ENCODE results near the gene FREM2. TPM values are rescaled to one million over a fixed set of nuclear protein-coding genes. Genes with fewer than 3 reads are reported as not detected.
A peak's percentile ranks its signal among the peaks of the same experiment; 100 is the strongest.

The FREM2 gene
- total and polyA plus RNA-seq, 7 donors, result 0.18 to 9.4 (median 2.2) TPM

DNA sequence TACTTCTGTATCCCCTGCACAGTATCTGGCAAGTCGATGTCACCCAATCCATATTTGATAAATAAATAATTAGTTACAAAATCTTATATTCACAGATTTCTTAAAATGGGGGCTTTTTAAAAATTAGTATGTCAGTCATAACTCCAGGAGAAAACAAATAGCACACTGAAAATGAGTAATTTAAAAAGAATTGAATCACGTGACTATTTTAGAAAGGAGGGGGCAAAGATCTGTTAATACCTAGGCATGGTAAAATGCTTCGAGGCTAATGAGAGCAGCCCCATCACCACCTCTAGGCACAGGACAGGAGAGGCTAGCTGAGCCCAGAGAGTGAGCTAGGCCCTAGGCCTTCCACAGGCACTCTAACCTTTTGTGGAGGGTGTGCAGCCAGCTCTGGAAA is 94.7 kb downstream of the FREM2 start:
- no peaks in the 10 kb centered on the region for H3K4me1 ChIP-seq
- DNase-seq (no peak), ATAC-seq (no peak)
- no peak overlapping the region for H3K27ac ChIP-seq
- H3K9me3 ChIP-seq, result no peaks in the 10 kb centered on the region
- intact Hi-C loops (cut with DNase I), result no loop called here
- TF ChIP-seq, protein P1, sequence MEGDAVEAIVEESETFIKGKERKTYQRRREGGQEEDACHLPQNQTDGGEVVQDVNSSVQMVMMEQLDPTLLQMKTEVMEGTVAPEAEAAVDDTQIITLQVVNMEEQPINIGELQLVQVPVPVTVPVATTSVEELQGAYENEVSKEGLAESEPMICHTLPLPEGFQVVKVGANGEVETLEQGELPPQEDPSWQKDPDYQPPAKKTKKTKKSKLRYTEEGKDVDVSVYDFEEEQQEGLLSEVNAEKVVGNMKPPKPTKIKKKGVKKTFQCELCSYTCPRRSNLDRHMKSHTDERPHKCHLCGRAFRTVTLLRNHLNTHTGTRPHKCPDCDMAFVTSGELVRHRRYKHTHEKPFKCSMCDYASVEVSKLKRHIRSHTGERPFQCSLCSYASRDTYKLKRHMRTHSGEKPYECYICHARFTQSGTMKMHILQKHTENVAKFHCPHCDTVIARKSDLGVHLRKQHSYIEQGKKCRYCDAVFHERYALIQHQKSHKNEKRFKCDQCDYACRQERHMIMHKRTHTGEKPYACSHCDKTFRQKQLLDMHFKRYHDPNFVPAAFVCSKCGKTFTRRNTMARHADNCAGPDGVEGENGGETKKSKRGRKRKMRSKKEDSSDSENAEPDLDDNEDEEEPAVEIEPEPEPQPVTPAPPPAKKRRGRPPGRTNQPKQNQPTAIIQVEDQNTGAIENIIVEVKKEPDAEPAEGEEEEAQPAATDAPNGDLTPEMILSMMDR (IDR thresholded peaks at IDR 0.05), result no peak
- no peak overlapping the region for H3K4me3 ChIP-seq
- no peaks in the 10 kb centered on the region for H3K27me3 ChIP-seq (ENCODE audit: insufficient read depth in 3 of 3, low read length in 2 of 3)
- WGBS, 3 donors, result 91 to 94% (median 91%) methylated on average over 3 of the region's 3 CpGs
- H3K36me3 ChIP-seq (ENCODE audit: insufficient read depth in 1 of 2, low read depth in 1 of 2), result no peaks in the 10 kb centered on the region

DNA sequence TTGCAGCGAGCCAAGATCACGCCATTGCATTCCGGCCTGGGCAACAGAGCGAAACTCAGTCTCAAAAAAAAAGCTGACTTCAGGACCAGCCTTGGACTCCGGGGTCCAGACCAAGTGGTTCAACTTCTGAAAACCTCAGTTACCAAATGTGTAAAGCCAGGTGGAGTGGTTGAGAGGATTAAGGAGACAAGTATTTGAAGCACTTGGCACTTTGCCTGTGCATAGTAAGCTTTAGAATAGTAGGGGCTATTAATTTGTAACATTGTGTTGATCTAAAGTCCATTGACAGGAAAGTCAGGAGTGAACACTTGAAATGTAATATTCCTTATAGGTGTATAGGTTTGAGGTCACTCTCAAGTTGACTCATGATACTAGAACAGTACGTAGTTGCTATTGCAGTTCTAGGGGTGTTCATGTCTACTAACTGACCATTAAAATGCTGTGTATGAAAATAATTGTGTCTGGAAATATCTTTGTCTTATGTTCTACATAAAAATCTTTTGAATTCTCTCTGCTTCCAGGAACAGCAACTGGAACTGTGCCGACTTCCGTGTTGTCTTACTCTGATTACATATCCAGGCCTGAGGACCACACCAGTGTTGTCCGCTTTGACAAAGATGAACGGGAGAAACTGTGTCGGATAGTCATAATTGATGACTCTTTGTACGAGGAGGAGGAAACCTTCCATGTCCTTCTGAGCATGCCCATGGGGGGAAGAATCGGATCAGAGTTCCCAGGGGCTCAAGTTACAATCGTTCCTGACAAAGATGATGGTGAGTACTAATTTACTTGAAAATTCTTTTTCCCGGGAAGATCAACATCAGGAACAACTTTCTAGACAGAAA is 97.4 kb downstream of the FREM2 start:
- Histone ChIP-seq H3K4me1 (no peaks in the 10 kb centered on the region), H3K27ac (no peak overlapping the region), H3K27me3 (ENCODE audit: insufficient read depth in 3 of 3, low read length in 2 of 3) (no peaks in the 10 kb centered on the region), H3K4me3 (no peak overlapping the region), H3K9me3 (no peaks in the 10 kb centered on the region), H3K36me3 (ENCODE audit: insufficient read depth in 1 of 2, low read depth in 1 of 2) (no peaks in the 10 kb centered on the region)
- intact Hi-C loops (cut with DNase I), result no loop called here
- no peak for DNase-seq
- TF ChIP-seq, protein P1 (IDR thresholded peaks at IDR 0.05), result no peak
- peak in 1 of 4 donors; percentile 9 for ATAC-seq
- WGBS, 3 donors, result 54 to 65% (median 54%) methylated on average over 15 of the region's 15 CpGs

DNA sequence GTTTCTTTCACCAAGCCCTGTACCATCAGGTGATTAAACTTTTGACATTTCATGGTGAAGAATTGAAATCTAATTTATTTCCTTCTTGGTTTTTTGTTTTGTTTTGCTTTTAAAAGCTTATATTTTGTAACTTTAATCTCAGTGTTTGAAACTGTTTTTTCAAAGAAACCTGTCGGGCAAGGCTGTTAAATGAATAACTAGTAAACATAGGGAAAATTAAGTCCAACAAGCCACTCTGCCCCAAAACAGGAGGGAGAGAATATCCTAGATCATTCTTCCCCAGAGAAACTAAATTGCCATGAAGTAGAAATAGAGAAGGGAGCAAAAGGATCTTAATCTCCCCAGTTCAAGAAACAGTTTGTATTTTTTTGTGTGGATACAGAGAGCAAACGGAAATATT is 98.2 kb downstream of the FREM2 start:
- no peaks in the 10 kb centered on the region for H3K9me3 ChIP-seq
- TF ChIP-seq, protein P1 (IDR thresholded peaks at IDR 0.05), result no peak
- no peaks in the 10 kb centered on the region for H3K27me3 ChIP-seq (ENCODE audit: insufficient read depth in 3 of 3, low read length in 2 of 3)
- H3K4me3 ChIP-seq, result no peak overlapping the region
- no peaks in the 10 kb centered on the region for H3K4me1 ChIP-seq
- H3K36me3 ChIP-seq (ENCODE audit: insufficient read depth in 1 of 2, low read depth in 1 of 2), result no peaks in the 10 kb centered on the region
- WGBS, 3 donors, result 61 to 76% (median 70%) methylated on average over 2 of the region's 2 CpGs
- DNase-seq, result no peak
- intact Hi-C loops (cut with DNase I), result no loop called here
- no peak for ATAC-seq
- H3K27ac ChIP-seq, result no peak overlapping the region

DNA sequence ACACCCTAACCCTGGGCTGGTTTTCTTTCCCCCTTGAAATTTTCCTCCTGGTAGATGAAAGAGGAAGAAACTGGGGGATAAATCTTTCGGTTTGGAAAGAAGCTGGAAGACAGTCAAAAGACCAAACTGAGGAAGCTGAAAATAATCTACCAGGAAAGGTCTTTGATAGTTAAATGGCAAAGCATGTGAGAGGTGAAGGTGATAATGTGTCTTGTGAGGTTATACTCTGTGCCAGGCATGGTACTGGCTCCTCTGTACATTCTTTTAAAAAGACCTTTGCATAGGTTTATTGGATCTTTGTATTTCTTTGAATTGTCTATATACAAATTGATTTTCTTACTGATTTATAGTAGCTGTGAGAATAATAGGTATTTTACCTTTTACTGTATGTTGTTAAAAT is 98.6 kb downstream of the FREM2 start:
- intact Hi-C loops (cut with DNase I), result no loop called here
- ATAC-seq (no peak), DNase-seq (no peak)
- no peaks in the 10 kb centered on the region for H3K9me3 ChIP-seq
- H3K27me3 ChIP-seq (ENCODE audit: insufficient read depth in 3 of 3, low read length in 2 of 3), result no peaks in the 10 kb centered on the region
- H3K4me3 ChIP-seq, result no peak overlapping the region
- no peaks in the 10 kb centered on the region for H3K4me1 ChIP-seq
- TF ChIP-seq, protein P1 (IDR thresholded peaks at IDR 0.05), result no peak
- H3K27ac ChIP-seq, result no peak overlapping the region
- H3K36me3 ChIP-seq (ENCODE audit: insufficient read depth in 1 of 2, low read depth in 1 of 2), result no peaks in the 10 kb centered on the region
- WGBS, 3 donors, result 24 to 38% (median 38%) methylated on average over 1 of the region's 1 CpG

DNA sequence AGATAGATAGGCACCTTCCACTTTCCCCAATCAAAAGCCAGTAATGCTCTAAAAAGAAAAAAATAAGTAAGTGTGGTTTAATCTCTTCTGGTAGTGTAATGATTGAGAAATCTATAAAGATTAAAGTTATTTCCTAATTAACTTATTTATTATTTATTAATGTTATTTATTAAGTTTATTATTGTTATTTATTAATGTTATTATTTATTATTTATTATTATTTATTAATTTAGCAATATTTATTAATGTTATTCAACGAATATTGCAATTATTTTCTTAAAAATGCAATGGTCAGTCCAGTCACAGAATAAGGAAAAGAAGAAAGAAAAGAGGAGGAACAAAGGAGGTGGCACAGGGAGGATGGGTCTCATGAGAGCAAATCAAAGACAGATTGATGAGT is 100.7 kb downstream of the FREM2 start:
- H3K4me3 ChIP-seq, result no peak overlapping the region
- no peaks in the 10 kb centered on the region for H3K9me3 ChIP-seq
- H3K36me3 ChIP-seq (ENCODE audit: insufficient read depth in 1 of 2, low read depth in 1 of 2), result no peaks in the 10 kb centered on the region
- no peak for DNase-seq
- no peaks in the 10 kb centered on the region for H3K27me3 ChIP-seq (ENCODE audit: insufficient read depth in 3 of 3, low read length in 2 of 3)
- H3K4me1 ChIP-seq, result no peaks in the 10 kb centered on the region
- WGBS, 3 donors, result 67 to 71% (median 69%) methylated on average over 1 of the region's 1 CpG
- TF ChIP-seq, protein P1 (IDR thresholded peaks at IDR 0.05), result no peak
- H3K27ac ChIP-seq, result no peak overlapping the region
- ATAC-seq, result no peak
- intact Hi-C loops (cut with DNase I), result no loop called here
